Activated CD8-positive, alpha-beta memory T cell treated with anti-CD3 and anti-CD28 coated beads, Interleukin-2, amount 50 U/mL, for 1 hour (primary cell): ENCODE measurements around the gene CD248.
A peak's percentile ranks its signal among the peaks of the same experiment; 100 is the strongest.
"Not testable (repeated sequence)": the region's sequence is repeated elsewhere in the genome, so short reads cannot be mapped to it uniquely, and the experiment has no call there.

ENCODE experiments used
- DNase-seq: peaks from one replicate; pipeline ENCODE4 v3.0.0-alpha.2; 2020; ENCODE audit errors: extremely low read depth

The CD248 gene

DNA sequence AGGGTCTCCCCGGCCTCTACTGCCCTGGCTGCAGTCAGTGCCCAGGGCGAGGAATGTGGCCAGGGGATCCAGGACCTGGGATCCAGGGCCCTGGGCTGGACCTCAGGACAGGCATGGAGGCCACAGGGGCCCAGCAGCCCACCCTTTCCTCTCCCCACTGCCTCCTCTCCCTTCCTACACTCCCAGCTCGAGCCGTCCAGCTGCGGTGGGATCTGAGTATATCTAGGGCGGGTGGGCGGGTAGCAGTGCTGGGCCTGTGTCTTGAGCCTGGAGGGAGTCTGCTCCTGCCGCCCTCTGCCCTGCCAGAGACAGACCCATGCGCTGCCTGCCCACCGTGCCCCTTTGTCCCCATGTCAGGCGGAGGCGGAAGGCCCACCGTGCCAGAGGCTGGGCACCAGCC, 40.2 kb downstream of the CD248 start:
- DNase-seq = not testable (repeated sequence)

DNA sequence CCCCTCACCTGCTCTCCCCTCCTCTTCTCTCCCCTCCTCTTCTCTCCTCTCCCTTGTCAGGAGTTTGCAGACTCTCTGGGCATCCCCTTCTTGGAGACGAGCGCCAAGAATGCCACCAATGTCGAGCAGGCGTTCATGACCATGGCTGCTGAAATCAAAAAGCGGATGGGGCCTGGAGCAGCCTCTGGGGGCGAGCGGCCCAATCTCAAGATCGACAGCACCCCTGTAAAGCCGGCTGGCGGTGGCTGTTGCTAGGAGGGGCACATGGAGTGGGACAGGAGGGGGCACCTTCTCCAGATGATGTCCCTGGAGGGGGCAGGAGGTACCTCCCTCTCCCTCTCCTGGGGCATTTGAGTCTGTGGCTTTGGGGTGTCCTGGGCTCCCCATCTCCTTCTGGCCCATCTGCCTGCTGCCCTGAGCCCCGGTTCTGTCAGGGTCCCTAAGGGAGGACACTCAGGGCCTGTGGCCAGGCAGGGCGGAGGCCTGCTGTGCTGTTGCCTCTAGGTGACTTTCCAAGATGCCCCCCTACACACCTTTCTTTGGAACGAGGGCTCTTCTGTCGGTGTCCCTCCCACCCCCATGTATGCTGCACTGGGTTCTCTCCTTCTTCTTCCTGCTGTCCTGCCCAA, 40.7 kb downstream of the CD248 start:
- no peak for DNase-seq

DNA sequence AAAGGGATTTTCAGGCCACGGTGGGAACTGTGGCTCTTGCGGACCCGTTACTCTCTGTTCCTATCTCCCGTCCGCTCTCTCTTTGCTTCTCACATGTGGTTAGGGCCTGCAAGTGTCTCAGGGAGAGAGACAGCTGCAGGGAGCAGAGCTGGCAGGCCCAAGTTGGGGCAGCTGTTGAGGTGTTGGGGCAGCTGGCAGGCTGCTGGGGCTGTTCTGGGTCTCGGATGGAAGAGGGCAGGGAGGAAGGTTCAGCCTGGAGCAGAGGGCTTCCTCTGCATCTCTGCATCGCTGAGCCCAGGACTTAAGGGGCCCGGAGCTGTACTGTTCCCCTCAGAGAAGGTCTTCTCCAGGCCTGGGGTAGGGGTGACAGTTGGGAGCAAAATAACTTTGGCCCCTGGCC, 41.4 kb downstream of the CD248 start:
- DNase-seq = no peak

DNA sequence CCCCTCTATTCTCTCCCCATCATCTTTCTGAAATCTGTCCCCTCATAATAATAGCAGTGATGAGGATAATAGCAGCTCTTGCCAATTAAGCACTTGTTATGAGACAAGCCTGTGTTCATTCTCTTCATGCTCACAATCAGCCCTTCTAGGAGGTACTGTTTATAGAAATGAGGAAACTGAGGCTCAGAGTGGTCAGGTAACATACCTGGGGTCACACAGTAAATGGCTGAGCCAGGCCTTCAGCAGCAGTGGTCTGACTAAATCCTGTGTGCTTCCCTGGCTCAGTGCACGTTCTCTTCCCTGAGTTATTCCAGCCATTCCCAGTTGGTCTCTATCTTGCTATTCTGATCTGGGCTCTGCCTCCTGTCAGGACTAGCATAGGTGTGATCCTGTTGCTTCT, 42.6 kb downstream of the CD248 start:
- no peak for DNase-seq

DNA sequence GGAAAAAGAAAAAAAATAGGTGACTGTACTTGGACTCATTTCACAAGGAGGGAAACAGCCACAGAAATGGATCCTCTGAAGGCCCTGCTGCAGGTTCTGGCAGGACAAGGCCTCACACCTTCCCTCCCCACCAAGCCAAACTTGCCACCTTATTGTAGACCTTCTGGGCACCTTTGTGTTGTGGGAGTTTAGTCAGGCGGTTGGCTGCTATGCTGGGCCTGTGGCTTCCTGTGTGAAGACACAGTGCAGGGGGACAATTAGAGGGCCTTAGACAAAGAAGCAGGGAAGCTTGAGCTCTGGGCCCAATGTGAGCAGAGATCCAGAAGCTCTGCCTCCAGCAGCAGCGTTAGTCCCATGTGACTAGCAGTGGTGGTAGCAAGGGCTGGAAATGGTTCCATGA, 44.2 kb downstream of the CD248 start:
- DNase-seq = no peak

DNA sequence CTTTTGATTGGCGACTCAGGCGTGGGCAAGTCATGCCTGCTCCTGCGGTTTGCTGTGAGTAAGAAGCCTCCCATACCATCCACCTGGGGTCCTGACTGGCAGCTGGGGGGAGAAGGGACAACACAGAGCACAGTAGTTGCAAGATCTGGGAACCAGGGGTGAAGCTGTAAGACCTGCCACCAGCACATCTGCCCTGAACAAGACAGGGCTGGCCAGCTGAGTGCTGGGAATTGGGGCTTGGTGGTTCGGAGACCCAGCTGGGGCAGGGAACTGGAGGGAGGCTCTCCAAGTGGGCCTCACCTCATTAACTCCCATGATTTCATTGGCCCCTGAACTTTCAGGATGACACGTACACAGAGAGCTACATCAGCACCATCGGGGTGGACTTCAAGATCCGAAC, 45.0 kb downstream of the CD248 start:
- no peak for DNase-seq

DNA sequence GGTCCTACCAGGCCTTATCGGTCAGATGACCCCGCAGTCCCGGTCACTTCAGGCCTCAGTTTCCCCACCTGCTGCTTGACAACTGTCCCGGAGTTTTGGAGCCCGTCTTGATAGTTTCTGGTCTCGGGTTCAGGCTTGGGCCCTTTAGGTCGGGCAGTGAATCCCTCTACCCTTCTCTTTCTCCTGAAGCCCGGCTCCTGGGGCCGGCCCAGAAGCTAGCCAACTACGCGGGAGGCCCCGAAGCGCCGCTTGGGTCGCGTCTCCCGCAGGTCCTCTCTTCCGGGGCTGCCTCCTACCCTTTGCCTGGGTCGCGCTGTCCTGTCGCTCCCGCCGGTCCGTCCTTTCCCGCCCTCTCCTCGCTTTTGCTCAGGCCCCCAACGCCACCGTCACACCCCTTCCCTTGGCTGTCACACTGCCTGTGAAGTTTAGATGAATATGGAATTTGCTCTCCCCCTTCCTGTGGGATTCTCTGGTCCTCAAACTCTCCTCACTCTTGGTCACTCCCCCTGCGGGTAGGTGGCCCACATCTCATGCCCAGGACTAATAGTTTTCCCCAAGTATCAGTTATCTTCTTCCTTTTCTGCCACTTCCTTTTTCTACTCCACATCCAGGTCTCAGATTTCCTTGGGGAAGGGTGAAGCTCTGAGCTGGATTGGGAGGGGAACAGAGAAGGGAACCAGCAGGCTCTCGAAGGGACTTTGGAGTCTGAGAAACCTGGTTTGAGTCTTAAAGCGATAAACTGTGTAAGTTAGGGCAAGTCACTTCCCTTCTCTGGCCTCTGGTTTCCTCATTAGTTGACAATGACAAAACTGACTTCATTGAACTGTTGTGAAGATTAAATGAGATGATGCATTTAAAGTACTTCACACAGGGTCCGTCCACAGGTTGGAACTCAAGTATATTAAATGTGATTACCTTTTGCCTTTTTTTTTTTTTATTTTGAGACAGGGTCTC, 47.6 kb downstream of the CD248 start:
- no peak for DNase-seq

DNA sequence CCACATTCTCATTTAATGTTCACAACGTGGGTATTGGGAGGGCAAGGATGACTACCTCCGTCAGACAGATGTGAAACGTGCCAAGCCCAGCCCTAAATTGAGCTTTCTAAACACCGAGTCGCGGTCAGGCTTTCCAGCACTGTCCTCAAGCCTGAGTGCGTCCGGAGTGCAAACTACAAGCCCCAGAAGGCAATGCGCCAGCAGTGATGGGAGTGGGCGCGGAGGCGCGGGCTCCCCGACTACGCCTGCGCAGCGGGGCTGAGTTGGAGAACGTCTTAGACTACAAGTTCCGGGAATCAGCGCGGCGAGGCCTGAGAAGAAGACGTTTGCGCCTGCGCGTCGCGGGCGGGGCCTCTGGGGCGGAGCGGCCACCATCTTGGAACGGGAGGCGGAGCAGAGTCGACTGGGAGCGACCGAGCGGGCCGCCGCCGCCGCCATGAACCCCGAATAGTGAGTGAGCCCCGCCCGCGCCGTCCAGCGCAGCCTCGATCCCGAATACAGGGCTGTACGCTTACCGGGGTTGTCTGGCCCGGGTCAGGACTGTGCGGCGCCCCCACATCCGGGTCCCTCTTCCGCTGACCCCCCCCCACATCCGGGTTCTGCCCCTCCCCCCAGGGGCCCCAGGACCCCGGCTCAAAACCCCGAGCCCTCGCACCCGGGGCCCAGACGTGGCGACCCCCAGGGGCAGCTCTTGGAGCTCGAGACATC, 48.4 kb downstream of the CD248 start, which contains the start of gene RAB1B:
TSS of gene RAB1B (plus strand) at position 396 of the 708 bp plus-strand sequence. CDS start at position 437, 41 bp downstream.
- DNase-seq = peak; percentile 99

DNA sequence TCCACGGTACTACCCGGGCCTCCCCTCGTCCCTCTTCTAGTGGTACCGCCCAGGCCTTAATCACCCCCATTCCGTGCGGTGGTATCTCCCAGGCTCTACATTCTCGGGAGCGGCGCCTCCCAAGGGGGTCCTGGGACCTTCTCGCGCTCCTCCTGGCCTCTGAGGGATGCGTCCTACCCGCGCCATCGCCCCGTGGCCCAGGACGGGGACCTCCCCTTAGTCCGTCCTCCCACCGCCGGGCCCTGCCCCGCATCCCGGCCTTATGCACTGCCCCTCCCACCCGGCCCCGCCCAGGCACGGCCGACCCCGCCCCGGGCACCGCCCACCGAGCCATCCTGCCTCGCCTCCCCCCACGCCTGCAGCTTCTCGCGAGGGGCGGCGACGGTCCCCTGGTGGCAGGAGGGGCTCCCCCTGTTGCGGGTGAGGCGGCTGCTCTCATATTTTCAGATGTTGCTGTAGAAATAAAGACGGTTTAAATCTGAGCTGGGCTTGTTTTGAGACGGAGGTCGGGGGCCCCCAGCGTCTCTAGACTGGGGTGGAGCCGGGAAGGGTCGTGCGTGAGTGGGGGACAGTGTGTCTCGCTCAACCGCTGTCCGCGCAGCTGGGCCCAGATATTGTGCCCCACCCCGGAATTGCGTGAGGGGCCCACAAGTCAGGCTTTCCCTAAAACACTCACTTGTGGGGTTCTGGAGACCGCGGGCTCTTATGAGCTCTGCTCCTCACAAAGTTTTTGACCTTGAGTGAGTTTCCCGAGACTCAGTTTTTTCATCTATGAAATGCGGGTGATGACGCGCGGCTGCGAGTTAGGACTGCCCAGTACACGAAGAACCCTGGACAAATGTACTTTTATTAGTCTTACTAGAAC, 49.2 kb downstream of the CD248 start:
- peak; percentile 59 for DNase-seq

DNA sequence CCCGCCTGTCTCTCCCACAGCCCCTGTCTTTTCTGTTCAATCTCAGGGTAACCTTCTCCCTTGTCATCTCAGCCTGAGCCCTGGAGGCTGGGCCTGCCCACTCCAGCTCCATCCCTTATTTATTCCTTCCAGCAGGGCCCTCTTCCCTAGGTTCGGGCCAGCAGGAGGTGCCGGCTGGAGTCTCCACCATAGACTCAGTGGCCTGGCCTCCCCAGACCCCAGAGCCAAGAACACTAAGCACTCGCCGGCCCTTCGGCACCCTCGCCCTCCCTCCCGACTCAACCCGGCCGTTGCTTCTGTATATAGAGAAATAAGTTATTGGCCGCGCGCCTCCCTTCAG, 49.8 kb downstream of the CD248 start:
- no peak for DNase-seq

DNA sequence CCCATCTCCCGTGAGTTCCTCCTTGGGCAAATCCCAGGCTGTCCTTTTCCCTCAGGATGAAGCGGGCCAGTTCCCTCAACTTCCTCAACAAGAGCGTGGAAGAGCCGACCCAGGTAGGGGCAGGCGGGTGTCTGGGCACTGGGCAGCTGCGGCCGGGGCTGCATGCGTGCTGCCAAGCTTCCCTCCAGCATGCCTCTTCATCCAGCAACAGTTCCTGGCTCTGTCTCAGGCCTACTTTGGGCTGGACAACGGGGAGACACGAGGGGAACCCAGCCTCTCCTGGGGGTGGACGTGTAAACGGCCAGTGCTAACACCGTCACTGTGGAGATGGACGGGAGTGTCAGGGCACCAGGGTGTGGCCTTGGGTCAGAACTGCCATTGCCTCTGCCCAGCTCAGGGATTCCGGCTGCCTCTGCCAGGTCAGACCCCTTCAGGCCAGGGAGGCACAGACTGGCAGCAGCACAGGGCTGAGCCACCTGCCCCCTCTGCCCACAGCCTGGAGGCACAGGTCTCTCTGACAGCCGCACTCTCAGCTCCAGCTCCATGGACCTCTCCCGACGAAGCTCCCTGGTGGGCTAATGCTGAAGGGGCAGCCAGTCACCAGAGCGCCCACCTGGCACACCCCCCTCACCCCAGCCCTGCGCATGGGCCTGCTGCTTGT, 50.3 kb downstream of the CD248 start:
- no peak for DNase-seq

DNA sequence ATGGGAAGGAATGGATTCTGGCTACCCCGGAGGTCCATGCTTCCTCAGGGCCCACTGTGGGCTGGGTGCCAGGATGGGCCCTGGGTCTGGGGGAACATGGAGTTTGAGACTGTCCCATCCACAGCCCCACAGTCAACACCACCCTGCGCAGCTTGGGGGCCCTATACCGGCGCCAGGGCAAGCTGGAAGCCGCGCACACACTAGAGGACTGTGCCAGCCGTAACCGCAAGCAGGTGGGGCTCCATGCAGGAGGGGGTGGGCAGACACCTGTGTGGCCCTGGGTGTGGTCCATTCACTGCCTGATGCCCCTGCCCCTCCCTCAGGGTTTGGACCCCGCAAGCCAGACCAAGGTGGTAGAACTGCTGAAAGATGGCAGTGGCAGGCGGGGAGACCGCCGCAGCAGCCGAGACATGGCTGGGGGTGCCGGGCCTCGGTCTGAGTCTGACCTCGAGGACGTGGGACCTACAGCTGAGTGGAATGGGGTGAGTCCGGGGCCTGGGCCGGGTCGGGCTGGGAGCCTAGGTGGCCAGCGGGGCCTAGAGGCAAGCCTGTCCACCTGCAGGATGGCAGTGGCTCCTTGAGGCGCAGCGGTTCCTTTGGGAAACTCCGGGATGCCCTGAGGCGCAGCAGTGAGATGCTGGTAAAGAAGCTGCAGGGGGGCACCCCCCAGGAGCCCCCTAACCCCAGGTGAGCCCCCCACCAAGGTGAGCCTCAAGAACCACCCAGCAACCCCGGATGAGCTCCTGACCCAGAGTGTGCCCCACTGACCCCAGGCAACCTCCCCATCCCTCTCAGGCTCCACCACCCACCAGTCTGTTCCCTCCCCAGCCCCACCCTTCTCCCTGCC, 51.1 kb downstream of the CD248 start:
- no peak for DNase-seq

DNA sequence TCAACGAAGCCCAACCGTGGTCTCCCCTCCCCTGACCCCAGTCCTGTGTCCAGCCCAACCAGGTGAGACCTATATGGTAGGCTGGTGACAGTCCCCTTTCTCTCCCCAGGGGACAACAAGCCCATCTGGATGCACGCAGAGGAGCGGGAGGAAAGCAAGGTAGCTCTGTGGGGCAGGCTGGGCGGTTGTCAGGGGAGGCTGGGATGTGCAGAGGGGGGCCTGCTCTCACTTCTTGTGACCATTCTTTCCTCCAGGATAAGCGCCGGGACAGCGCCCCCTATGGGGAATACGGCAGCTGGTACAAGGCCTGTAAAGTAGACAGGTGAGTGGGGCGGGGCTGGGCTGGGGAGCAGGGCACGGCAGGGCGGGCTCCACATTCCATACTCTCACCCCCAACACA, 51.9 kb downstream of the CD248 start:
- no peak for DNase-seq
